HL-60 (cell line): ENCODE results near the gene LPIN1.
"Not testable (repeated sequence)": the region's sequence is repeated elsewhere in the genome, so short reads cannot be mapped to it uniquely, and the experiment has no call there.

Source experiments
- CTCF ChIP-seq: IDR thresholded peaks from one replicate; pipeline ENCODE4 v1.5.1; 2011; ENCODE audit warnings: low read length, control low read depth, inconsistent platforms; ENCODE audit not compliant: insufficient read depth
- POLR2AphosphoS5 ChIP-seq: IDR thresholded peaks from 2 replicates; pipeline ENCODE4 v1.6.1; 2012; ENCODE audit warnings: low read depth

GRCh38 chr2:11737852-11738251 lies 8.6 kb upstream of the LPIN1 start:
- not testable (repeated sequence) for TF ChIP-seq CTCF, POLR2AphosphoS5
